PFSK-1 (cell line): ENCODE measurements around the gene ZNF710.

Experiments used
- POLR2AphosphoS5 ChIP-seq: IDR thresholded peaks from 2 replicates; pipeline ENCODE4 v1.6.1; 2012; ENCODE audit warnings: low read depth, mild to moderate bottlenecking, control low read depth, low read length, moderate library complexity
- REST ChIP-seq, 2 experiments: IDR thresholded peaks; 2 replicates each; pipeline versions ENCODE4 v1.6.1 to v1.8.0; 2011 to 2012; ENCODE audit warnings: low read depth in 2 of 2, low read length in 2 of 2, control low read depth in 1 of 2, inconsistent platforms in 1 of 2, mild to moderate bottlenecking in 1 of 2, moderate library complexity in 1 of 2; ENCODE audit not compliant: insufficient read depth in 1 of 2
- TAF1 ChIP-seq: IDR thresholded peaks from 2 replicates; pipeline ENCODE4 v1.6.1; 2012; ENCODE audit warnings: low read length, control low read depth, borderline replicate concordance; ENCODE audit not compliant: insufficient read depth

GRCh38 chr15:90085565-90085964 is 84.4 kb downstream of the ZNF710 start:
- no peak for TF ChIP-seq TAF1
- no peak for TF ChIP-seq POLR2AphosphoS5
- no peak for TF ChIP-seq REST (IDR thresholded peaks at IDR 0.05; ENCODE audit: insufficient read depth in 1 of 2, low read depth in 2 of 2, low read length in 2 of 2)
